ENCODE data around the gene PPP6R1.

GRCh38 chr19:55285229-55285890 lies 26.5 kb upstream of the PPP6R1 start:
- TF ChIP-seq CTCF (IDR thresholded peaks at IDR 0.05) = no peak
- TF ChIP-seq POLR2A (IDR thresholded peaks at IDR 0.05) = no peak
